Measurements from ENCODE around the gene MPL.

Gene MPL

GRCh38 chr1:43337588-43337987 lies at the start of gene MPL:
Gene MPL (plus strand): TSS chr1:43337818. CDS start chr1:43337849, 31 bp downstream.
- DNase-seq (ENCODE audit: low read depth in 1 of 2, low spot score in 1 of 2) = no peak

- DNase-seq (ENCODE audit: low read depth in 1 of 2, low spot score in 1 of 2) = no peak
These were observed 49.4 kb upstream of the MPL start for GRCh38 chr1:43288058-43288784.

- DNase-seq (ENCODE audit: low read depth in 1 of 2, low spot score in 1 of 2) = no peak
These were observed 48.6 kb upstream of the MPL start for GRCh38 chr1:43288785-43289706.

GRCh38 chr1:43292216-43292615 lies 45.4 kb upstream of the MPL start:
- DNase-seq (ENCODE audit: low read depth in 1 of 2, low spot score in 1 of 2) = no peak

GRCh38 chr1:43292679-43293078 lies 44.9 kb upstream of the MPL start:
- DNase-seq (ENCODE audit: low read depth in 1 of 2, low spot score in 1 of 2) = no peak

- no peak for DNase-seq (ENCODE audit: low read depth in 1 of 2, low spot score in 1 of 2)
These were observed 44.4 kb upstream of the MPL start for GRCh38 chr1:43293176-43293575.

- no peak for DNase-seq (ENCODE audit: low read depth in 1 of 2, low spot score in 1 of 2)
These were observed 43.5 kb upstream of the MPL start for GRCh38 chr1:43293896-43294760.

- DNase-seq (ENCODE audit: low read depth in 1 of 2, low spot score in 1 of 2) = no peak
These were observed 42.9 kb upstream of the MPL start for GRCh38 chr1:43294761-43295160.

- DNase-seq (ENCODE audit: low read depth in 1 of 2, low spot score in 1 of 2) = no peak
These were observed 41.4 kb upstream of the MPL start for GRCh38 chr1:43296207-43296606.

GRCh38 chr1:43298055-43298454 lies 39.6 kb upstream of the MPL start:
- DNase-seq (ENCODE audit: low read depth in 1 of 2, low spot score in 1 of 2) = no peak

GRCh38 chr1:43299101-43299500 lies 38.5 kb upstream of the MPL start:
- no peak for DNase-seq (ENCODE audit: low read depth in 1 of 2, low spot score in 1 of 2)

GRCh38 chr1:43300378-43301094 lies 37.1 kb upstream of the MPL start, which contains the start of gene TIE1:
Gene TIE1 (plus strand): TSS chr1:43300982. CDS start chr1:43301072, 90 bp downstream.
- DNase-seq (ENCODE audit: low read depth in 1 of 2, low spot score in 1 of 2) = no peak

- no peak for DNase-seq (ENCODE audit: low read depth in 1 of 2, low spot score in 1 of 2)
These were observed 35.4 kb upstream of the MPL start for GRCh38 chr1:43302201-43302600.

- no peak for DNase-seq (ENCODE audit: low read depth in 1 of 2, low spot score in 1 of 2)
These were observed 34.7 kb upstream of the MPL start for GRCh38 chr1:43302721-43303470.

GRCh38 chr1:43303471-43304313 lies 33.9 kb upstream of the MPL start:
- no peak for DNase-seq (ENCODE audit: low read depth in 1 of 2, low spot score in 1 of 2)

GRCh38 chr1:43304314-43304681 lies 33.3 kb upstream of the MPL start:
- DNase-seq (ENCODE audit: low read depth in 1 of 2, low spot score in 1 of 2) = no peak

GRCh38 chr1:43304771-43305300 lies 32.8 kb upstream of the MPL start:
- no peak for DNase-seq (ENCODE audit: low read depth in 1 of 2, low spot score in 1 of 2)

- DNase-seq (ENCODE audit: low read depth in 1 of 2, low spot score in 1 of 2) = no peak
These were observed 32.2 kb upstream of the MPL start for GRCh38 chr1:43305461-43305860.
